Kidney (tissue), 14 donors: Measurements from ENCODE around the gene C16orf95. TPM values are rescaled to one million over a fixed set of nuclear protein-coding genes. Genes with fewer than 3 reads are reported as not detected.

ENCODE experiments used
- DNase-seq, 5 donors: peaks; one replicate each; pipeline ENCODE4 v3.0.0-alpha.2; 2013 to 2020
- FAIRE-seq: peaks from 2 replicates; lab custom pipeline; 2012; peaks lifted over from hg19 to GRCh38; lab: Jason Lieb, UNC
- H3K27ac ChIP-seq, 2 donors: one replicate each; pipeline ENCODE4 v1.7.0; 2013; ENCODE audit warnings: low read depth in 2 of 2, low read length in 2 of 2, inconsistent platforms in 1 of 2
- H3K27me3 ChIP-seq: one replicate; pipeline ENCODE4 v1.7.1; 2013; ENCODE audit warnings: low read length, inconsistent platforms; ENCODE audit not compliant: control insufficient read depth, insufficient read depth
- H3K36me3 ChIP-seq, 3 donors: one replicate each; pipeline versions ENCODE4 v1.7.0 to v1.7.1; 2013; ENCODE audit warnings: low read length in 3 of 3, control low read depth in 1 of 3, inconsistent platforms in 1 of 3; ENCODE audit not compliant: insufficient read depth in 3 of 3, control insufficient read depth in 2 of 3
- H3K4me1 ChIP-seq, 3 donors: one replicate each; pipeline versions ENCODE4 v1.7.0 to v1.7.1; 2013; ENCODE audit warnings: low read length in 3 of 3, inconsistent platforms in 1 of 3, low read depth in 1 of 3; ENCODE audit not compliant: control insufficient read depth in 2 of 3, insufficient read depth in 2 of 3
- H3K4me3 ChIP-seq, 3 donors: one replicate each; pipeline versions ENCODE4 v1.7.0 to v1.8.1; 2013; ENCODE audit warnings: low read length in 3 of 3, control low read depth in 1 of 3, inconsistent platforms in 1 of 3
- H3K9ac ChIP-seq, 3 donors: one replicate each; pipeline versions ENCODE4 v1.7.0 to v1.7.1; 2013; ENCODE audit warnings: low read length in 3 of 3, control low read depth in 1 of 3, inconsistent platforms in 1 of 3
- H3K9me3 ChIP-seq, 3 donors: one replicate each; pipeline versions ENCODE4 v1.7.0 to v1.7.1; 2013; ENCODE audit warnings: low read length in 3 of 3, control low read depth in 1 of 3, inconsistent platforms in 1 of 3; ENCODE audit not compliant: control insufficient read depth in 2 of 3, insufficient read depth in 1 of 3
- CTCF ChIP-seq: IDR thresholded peaks from 3 replicates; pipeline ENCODE4 v1.5.1; 2012; ENCODE audit warnings: mild to moderate bottlenecking, moderate library complexity, borderline replicate concordance; ENCODE audit not compliant: insufficient read depth; ENCODE audit errors: extremely low read depth
- intact Hi-C: fragments of 100-400 bp; cut with DNase I; formaldehyde crosslinking; loops from one replicate; pipeline ENCODE4 v1.11.1; 2022
- polyA plus RNA-seq: library from polyadenylated mRNA; stranded (reverse); fragments of 350-450 nt; fragmentation: Illumina TruSeq; extraction: RNeasy Lipid Tissue Mini Kit (QIAGEN cat#74804); gene quantifications from one replicate; pipeline ENCODE4 v1.2.3, GENCODE V29; 2014; ENCODE audit warnings: low read depth, low replicate concordance; ENCODE audit not compliant: insufficient read depth
- total RNA-seq: library from RNA; stranded (reverse); fragmentation: NEBNext Ultra II Directional; extraction: Animal tissue kit (Norgen Biotek cat#: 25700); gene quantifications from one replicate; pipeline ENCODE4 v1.2.1, GENCODE V29; 2021
- donor health status: control.
- donor health status: control.
- donor health status: control.
- donor health status: control.
- donor health status: control.
- donor health status: DM: yes; HTN: yes; CAD: no.
- donor health status: Normal renal cell carcinoma (clear cell type).

C16orf95 gene
- total and polyA plus RNA-seq, 2 donors from 2014 or later, result 2.5 to 11.5 TPM

GRCh38 chr16:87266846-87267245 lies 50.3 kb downstream of the C16orf95 start:
- Histone ChIP-seq H3K9me3 (no peaks in the 10 kb centered on the region), H3K4me1 (no peaks in the 10 kb centered on the region), H3K27me3 (no peaks in the 10 kb centered on the region), H3K36me3 (no peaks in the 10 kb centered on the region), H3K4me3 (no peak overlapping the region), H3K27ac (no peak overlapping the region), H3K9ac (no peak overlapping the region)
- DNase-seq (no peak), FAIRE-seq (no peak)
- intact Hi-C loops, result no loop called here
- no peak for TF ChIP-seq CTCF

GRCh38 chr16:87265261-87265660 lies 51.9 kb downstream of the C16orf95 start:
- no peak overlapping the region for H3K9ac ChIP-seq
- H3K9me3 ChIP-seq, result no peaks in the 10 kb centered on the region
- no peak overlapping the region for H3K4me3 ChIP-seq
- H3K4me1 ChIP-seq, result no peaks in the 10 kb centered on the region
- no peak overlapping the region for H3K27ac ChIP-seq
- FAIRE-seq (no peak), DNase-seq (no peak)
- no peaks in the 10 kb centered on the region for H3K36me3 ChIP-seq
- TF ChIP-seq CTCF, result no peak
- intact Hi-C loops, result no loop called here
- no peaks in the 10 kb centered on the region for H3K27me3 ChIP-seq

GRCh38 chr16:87264634-87265033 lies 52.6 kb downstream of the C16orf95 start:
- no peak for TF ChIP-seq CTCF
- Histone ChIP-seq H3K27ac (no peak overlapping the region), H3K4me1 (no peaks in the 10 kb centered on the region), H3K9ac (no peak overlapping the region), H3K36me3 (no peaks in the 10 kb centered on the region), H3K4me3 (no peak overlapping the region), H3K27me3 (no peaks in the 10 kb centered on the region), H3K9me3 (no peaks in the 10 kb centered on the region)
- FAIRE-seq (no peak), DNase-seq (no peak)
- intact Hi-C loops, result no loop called here

GRCh38 chr16:87263418-87264052 lies 53.7 kb downstream of the C16orf95 start:
- H3K9me3 ChIP-seq, result no peaks in the 10 kb centered on the region
- no peak overlapping the region for H3K9ac ChIP-seq
- intact Hi-C loops, result no loop called here
- H3K27me3 ChIP-seq, result no peaks in the 10 kb centered on the region
- no peak for FAIRE-seq
- TF ChIP-seq CTCF, result no peak
- no peak for DNase-seq
- H3K4me1 ChIP-seq, result no peaks in the 10 kb centered on the region
- H3K27ac ChIP-seq, result no peak overlapping the region
- H3K4me3 ChIP-seq, result no peak overlapping the region
- H3K36me3 ChIP-seq, result no peaks in the 10 kb centered on the region
